GM18507 (cell line): ENCODE results near the gene MTX2.
A peak's percentile ranks its signal among the peaks of the same experiment; 100 is the strongest.
"Not testable (repeated sequence)": the region's sequence is repeated elsewhere in the genome, so short reads cannot be mapped to it uniquely, and the experiment has no call there.

Experiments
- DNase-seq: peaks from one replicate; pipeline ENCODE4 v3.0.0; 2011; ENCODE audit warnings: low read depth; ENCODE audit not compliant: insufficient read length; ENCODE audit errors: extremely low spot score
- FAIRE-seq: peaks from 2 replicates; lab custom pipeline; 2011; peaks lifted over from hg19 to GRCh38; lab: Jason Lieb, UNC

MTX2 gene

DNA sequence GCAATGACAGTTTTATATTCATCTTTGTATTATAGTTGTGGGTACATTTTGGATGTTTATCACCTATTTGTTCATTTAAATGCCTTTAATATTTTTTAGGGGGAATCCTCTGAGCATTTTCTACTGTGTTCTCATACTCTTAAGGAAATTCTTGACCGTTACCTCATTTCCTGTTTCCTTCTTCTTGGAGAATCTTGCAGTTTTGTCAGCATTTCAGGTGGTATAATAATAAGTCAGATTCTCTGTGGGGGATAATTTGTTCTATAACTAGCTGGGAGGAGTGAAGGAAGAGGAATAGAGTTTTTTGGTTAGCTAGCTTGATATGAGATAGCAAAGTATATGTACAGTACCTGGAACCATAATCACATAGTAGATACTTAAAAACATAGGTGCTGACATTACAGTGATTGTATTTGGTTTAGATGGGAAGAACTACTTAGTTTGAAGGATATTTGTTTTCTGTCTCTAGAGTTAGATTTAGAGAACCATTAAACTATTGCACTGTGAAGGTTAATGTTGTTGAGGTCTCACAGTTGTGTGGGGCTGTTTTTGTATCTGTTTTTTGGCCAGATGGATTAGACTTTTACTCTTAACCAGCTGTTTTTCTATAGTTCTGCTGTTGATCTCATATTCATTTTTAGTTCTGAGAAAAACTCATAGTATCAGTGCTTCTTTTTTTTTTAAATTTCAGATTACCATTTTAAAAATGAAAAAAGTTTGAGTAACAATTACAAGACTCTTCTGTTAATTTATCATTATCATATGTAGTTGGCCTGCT is 14.2 kb downstream of the MTX2 start:
- no peak for DNase-seq
- FAIRE-seq: no peak

DNA sequence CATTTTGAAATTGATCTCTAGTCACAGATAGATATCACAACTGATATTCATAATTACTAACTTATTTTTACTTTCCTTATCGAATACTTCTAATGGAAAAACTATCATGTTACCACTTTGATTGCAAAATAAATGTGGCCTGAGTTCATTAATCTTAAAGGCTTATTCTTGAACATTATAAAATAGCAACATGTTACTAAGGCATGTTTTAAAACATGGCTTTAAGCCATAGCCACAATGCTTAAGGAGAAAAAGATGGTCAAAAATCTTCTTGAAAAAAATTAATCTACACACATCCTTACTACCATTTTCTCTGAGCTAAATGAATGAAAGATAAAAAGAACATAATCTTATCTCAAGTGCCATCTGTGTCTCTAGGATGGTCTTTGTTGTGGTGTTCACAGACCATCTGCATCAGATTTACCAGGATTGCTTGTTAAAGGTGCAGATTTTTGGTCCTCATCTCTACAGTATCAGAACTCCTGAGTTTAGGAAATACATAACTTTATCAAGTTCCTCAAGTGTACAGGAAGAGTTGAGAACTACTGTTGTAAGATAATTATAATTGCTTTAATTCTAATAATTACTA is 15.3 kb downstream of the MTX2 start:
- no peak for FAIRE-seq

DNA sequence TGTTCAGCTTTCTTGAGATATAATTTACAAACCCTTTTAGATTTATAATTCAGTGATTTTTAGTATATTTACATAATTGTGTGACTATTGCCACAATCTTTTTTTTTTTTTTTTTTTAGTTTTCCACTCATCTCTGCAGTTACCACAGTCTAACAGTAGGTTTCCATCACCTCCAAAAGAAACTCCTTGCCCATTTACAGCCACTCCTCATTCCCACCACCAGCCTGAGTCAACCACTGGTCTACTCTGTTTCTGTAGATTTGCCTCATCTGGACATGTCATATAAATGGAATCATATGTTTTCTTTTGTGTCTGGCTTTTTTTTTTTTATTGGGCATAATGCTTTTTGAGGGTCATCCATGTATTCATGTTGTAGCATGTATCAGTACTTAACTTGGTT is 16.1 kb downstream of the MTX2 start:
- FAIRE-seq: no peak
- DNase-seq: no peak

More for the DNA sequence above, 15.3 kb downstream of the MTX2 start:
- no peak for DNase-seq

DNA sequence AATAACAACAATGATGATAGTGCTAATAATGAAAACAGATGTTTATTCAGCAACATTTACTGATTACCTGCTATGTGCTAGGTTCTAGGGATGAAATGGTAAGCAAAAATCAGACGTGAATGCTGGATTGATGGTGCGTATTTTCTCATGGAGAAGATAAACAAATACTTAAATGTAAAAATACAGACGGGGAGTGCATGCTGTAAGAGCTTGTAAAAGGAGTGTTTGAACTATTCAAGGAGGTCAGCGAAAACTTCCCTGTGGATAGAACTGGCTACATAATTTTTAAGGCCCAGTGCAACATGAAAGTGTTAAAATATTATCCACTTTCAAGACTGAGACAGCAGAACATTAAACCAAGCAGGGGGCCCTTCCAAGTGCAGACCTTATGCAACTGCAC is 22.1 kb downstream of the MTX2 start:
- no peak for FAIRE-seq
- DNase-seq: no peak

DNA sequence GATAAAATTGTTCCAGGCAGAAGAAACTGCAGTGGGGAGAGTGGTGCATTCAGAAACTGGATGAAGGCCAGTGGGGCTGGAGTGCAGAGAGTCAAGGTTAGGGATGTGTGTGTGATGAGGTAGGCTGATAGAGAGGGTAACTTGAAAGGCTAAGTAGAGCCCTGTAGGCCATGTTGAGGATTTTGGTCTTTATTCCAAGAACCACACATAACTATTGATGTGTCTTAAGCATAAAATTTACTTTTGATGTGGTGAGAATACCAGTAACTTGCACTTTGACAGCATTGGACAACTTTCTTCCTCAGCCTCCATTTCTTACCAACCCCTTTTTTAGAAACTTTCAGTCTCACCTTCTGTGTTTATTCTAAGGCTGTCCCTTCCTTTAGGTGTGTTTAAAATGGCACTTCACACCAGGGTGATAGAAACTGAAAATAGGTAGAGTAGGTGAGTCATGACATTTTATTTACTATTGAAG is 22.6 kb downstream of the MTX2 start:
- no peak for DNase-seq
- peak; percentile 73 for FAIRE-seq

DNA sequence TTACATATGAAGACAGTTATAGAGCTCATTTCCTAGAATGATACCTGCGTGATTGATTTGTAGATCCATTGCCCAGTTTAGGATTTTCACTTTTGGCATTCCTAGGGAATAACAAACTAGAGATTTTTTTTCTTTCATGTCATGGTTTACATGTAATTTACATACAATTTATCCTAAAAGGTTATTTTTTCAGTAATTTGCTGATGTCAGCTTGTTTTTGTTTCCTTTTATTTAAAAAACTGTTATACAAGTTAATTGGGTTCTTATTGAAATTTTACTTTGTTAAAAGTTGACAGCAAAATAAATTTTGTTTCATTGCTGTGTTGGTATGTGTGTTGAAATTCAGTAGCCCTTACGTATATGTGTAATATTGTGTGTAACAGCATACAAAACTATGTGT is 23.4 kb downstream of the MTX2 start:
- FAIRE-seq (peak; percentile 29), DNase-seq (no peak)

DNA sequence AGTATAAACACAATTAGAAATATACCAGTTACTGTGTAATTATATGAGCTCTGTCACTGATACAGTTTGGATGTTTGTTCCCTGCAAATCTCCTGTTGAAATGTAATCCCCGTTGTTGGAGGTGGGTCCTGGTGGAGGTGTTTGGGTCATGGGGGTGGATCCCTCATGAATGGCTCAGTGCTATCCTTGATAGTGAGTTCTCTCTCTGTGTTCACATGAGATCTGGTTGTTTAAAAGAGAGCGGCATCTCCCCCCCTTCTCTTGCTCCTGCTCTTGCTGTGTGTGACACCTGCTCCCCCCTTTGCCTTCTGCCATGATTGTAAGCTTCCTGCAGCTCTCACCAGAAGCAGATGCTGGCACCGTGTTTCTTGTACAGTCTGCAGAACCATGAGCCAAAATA is 24.1 kb downstream of the MTX2 start:
- DNase-seq: no peak
- FAIRE-seq: no peak

DNA sequence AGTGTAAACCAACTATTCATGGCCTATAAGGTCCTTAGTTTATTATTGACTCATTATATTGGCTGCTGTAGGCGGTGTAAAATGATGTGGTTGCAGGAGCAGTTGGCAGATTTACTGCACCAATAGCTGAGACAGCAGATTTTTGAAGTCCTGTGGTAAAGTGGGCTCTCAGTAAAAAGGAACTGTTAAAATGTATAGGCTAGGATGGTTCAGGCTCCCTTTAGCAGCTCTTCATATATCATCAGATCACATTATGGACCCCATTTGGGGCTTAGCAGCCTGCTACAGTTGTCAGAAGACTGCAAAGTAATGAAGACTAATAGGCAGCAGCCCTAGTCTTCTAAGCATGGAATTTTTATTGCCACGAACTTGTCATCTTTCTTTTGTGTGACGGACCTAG is 27.8 kb downstream of the MTX2 start:
- no peak for DNase-seq
- FAIRE-seq: no peak

DNA sequence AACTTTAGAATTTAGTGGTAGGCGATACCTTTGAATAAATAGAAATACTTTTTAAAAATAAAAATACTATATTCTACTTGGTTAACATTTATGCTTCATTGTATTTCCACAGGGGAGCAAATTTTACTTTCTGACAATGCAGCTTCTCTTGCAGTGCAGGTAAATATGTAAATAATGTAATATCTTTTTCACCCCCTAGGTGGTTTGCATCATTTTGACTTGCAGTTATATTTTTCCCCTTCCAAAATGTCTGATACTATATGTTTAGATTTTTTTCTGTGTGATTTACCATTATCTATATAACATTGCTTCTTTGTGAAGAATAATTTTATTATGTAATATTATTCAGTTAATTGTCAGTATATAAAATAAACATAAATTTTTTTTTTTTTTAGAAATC is 28.5 kb downstream of the MTX2 start:
- no peak for FAIRE-seq
- no peak for DNase-seq

DNA sequence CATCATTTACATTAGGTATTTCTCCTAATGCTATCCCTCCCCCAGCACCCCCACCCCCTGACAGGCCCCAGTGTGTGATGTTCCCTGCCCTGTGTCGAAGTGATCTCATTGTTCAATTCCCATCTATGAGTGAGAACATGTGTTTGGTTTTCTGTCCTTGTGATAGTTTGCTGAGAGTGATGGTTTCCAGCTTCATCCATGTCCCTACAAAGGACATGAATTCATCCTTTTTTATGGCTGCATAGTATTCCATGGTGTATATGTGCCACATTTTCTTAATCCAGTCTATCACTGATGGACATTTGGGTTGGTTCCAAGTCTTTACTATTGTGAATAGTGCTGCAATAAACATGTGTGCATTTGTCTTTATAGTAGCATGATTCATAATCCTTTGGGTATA is 36.8 kb downstream of the MTX2 start:
- DNase-seq, FAIRE-seq: not testable (repeated sequence)

DNA sequence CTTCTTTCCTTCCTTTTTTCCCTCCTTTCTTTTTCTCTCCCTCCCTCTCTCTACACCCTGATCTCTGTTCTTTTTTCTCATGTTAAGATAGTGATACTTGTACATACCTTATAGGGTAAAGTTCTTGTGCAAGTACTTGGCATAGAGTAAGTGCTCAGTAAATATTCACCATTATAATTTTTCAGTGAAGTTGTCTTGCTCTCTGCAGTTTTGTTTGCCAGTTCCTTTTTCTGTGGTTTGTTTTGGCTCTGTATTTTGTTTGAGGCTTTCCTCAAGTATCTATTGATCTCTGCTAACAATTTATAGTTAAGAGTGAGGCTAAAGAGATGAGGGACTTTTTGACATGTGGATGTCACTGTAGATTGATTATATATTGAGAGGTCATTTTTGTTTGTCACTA is 48.0 kb downstream of the MTX2 start:
- DNase-seq (no peak), FAIRE-seq (no peak)

DNA sequence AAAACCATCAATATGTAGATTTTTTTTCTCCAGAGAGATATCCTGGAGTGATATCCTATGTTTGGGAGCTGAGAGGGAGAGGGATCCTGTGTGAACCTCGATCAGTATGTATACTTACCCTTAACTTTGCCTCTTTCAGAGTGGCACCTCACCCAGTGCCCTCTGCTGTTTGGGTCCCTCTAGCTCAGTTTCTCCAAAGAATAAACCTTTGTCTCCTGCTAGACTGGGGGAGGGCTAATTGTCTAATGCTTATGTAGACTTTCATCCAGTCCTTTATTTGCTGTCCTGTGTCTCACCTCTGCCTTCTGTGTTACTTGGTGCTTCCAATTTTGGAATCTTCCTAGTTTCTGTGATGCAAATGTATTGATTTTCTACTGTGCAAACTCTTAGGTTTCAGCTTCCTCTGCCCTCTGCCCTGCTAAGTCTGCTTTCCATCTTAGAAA is 48.4 kb downstream of the MTX2 start:
- no peak for FAIRE-seq
- DNase-seq: no peak

DNA sequence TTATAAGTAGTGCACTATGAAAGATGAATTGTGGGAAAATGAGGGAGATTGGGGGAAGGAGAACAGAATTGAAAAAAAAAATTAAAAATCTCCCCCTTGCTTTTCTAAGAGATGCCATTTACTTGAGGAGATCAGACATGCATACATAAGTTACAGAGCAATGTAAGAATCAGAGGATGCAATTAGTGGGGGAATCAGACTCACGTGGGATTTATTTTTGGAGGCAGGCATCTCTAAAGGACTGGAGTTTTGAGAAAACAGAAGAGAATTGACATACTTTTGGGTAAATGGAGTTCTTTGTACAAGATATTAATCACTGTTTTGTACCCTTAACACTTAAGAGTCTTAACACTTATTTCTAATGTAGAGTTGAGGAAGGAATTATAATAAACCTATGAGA is 52.7 kb downstream of the MTX2 start:
- DNase-seq: no peak
- FAIRE-seq: no peak

DNA sequence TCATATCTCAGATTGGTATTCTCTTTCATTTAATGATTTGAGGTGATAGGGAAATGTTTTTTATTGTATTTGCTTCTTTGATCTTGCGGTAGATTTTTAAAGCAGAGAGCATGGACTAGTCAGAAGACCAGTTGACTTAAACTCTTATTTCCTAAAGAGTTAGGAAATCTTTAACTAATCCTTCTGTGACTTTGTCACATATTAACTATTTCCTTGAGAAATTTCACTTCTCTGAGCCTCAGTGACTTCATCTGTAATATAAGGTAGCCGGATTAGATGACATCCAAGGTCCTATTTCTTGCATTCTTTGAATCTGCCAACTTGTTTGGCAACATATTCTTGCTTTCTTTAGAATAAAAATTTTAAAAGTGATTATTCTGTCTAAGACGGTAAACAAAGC is 55.6 kb downstream of the MTX2 start:
- FAIRE-seq: peak; percentile 52
- no peak for DNase-seq

DNA sequence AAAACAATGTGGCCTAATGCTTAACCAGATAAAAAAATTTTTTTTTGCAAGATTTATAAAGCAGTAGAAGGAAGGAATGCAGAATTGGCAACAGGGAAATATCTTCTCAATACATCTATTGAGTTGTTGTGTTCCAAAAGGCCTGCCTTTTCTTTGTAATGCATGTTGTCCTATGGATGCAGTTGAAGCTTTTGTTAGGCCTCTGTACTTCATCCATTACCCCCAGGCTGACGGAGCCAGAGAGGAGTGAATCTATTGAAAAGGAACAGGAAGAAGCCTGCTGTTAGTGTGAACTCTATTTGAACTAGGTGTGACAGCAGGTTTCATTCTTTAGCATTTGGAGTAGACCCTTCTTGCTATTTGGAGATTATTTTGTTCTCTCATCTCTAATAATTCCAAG is 56.5 kb downstream of the MTX2 start:
- FAIRE-seq (no peak), DNase-seq (no peak)

DNA sequence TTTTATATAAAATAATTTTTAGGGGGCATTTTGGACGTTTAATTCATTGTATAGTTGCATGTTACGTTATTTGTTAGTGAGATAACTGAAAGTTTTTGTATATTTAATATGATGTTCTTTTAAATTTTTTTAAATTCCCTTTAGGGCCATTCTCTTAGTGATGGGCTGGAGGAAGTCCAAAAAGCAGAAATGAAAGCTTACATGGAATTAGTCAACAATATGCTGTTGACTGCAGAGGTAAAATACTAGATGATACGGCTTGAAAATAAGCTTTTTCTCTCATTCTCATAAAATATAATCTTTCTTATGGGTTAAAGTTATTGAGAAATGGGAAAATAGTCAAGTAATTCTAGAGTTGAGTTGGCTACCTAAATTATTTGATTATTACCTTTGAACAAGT is 58.9 kb downstream of the MTX2 start:
- FAIRE-seq (no peak), DNase-seq (no peak)

DNA sequence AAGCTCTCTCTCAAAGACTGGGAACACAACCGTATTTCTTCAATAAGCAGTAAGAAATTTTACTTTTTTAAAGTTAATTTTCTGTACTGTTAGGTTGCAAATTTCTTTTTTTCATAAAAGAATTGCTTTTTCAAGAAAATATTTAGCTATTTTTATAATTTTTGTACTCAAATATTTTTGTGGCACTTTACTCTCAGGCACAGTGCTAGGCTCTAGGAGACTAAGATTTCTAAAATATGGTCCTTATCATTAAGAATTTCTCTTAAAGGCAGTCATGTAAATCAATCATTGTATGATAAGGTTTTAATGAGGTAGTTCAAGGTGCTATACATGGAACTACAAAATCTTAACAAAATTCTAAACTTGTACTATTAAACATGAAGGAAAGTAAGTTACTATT is 61.4 kb downstream of the MTX2 start:
- FAIRE-seq: no peak
- DNase-seq: no peak

DNA sequence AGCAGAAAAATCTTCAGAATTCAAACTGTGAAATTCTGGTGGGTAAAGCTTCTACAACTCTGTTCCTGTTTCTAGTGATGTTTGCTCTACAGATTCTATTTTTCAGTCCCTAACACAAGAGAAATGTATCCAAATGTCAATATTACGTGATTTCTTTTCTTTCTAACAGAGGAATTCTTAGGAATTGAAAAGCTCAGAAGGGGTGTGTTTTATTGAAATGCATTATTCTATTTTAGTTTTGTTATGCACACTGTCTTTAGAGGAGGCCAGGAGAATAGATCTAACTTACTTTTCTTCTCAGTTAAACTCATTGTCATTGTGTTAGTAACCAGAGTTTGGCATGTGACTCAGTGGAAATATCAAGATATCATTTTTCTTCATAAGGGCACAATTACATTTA is 62.4 kb downstream of the MTX2 start:
- DNase-seq: no peak
- FAIRE-seq: no peak

DNA sequence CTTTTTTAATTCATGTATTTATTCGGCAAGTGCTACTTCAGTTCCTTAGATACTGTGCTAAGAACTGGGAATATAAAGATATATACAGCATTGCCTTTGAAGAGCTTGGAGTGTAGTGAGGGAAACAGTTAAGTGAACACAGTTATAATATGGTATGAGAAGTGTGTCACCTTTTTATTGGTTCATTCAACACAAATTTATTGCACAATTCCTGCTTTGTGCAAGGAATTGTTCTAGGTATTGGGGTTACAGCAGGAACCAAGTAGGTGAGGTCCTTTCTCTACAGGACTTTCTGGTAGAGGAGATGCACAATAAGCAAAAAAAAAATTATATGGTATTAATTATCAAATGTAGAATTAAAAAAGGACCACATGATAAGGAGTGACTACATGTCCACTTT is 65.5 kb downstream of the MTX2 start:
- FAIRE-seq (no peak), DNase-seq (no peak)

DNA sequence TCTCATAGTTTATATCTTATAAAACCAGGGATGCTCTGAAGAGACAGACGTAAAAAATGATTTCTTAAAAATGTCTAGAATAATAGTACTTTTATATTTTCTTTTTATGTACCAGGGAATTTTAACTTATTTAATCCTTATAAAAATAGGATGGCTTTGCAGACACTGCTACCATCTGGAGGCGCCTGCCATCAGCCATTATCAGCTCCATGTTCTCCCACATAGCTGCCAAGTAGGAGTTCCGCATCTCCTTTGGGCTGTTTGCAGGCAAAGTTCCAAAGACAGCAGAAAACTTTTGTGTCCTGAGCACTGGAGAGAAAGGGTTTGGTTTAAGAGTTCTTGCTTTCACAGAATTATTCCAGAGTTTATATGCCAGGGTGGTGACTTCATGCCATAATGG is 69.2 kb downstream of the MTX2 start:
- FAIRE-seq: no peak
- DNase-seq: no peak

DNA sequence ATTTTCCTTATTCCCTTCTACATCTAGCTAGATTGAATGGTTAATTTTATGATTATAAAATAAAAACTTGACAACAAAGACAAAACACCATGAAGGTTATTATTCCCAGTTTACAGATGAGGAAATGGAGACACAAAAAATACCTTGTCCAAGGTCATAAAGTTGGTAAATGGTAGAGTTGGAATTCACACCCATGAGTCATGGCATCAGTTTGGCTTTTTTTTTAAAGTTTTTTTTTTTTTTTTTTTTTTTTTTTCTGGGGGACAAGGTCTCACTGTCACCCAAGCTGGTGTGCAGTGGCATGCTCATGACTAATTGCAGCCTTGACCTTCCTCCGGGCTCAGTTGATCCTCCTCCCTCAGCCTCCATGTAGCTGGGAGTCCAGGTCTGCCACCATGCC is 70.0 kb downstream of the MTX2 start:
- FAIRE-seq (no peak), DNase-seq (no peak)
